Cardiac muscle cell (in vitro differentiated cells and primary cell): ENCODE data around the gene TSKS. TPM values are rescaled to one million over a fixed set of nuclear protein-coding genes. Genes with fewer than 3 reads are reported as not detected.

Source experiments
- DNase-seq, 2 donors: peaks; one replicate each; pipeline versions ENCODE4 v3.0.0 to v3.0.0-alpha.2; 2010 to 2017; ENCODE audit warnings: low read depth in 1 of 2, low spot score in 1 of 2
- H3K27ac ChIP-seq: fragments of 200-600 bp; sonication (generic); 2 replicates; pipeline ENCODE4 v1.5.1; 2016
- H3K27me3 ChIP-seq: fragments of 200-600 bp; sonication (generic); 2 replicates; pipeline ENCODE4 v1.6.0; 2016; ENCODE audit warnings: control low read depth
- H3K36me3 ChIP-seq: fragments of 200-600 bp; sonication (generic); 2 replicates; pipeline ENCODE4 v1.5.1; 2016; ENCODE audit warnings: control low read depth
- H3K4me1 ChIP-seq: fragments of 200-600 bp; sonication (generic); 2 replicates; pipeline ENCODE4 v1.8.1; 2017; ENCODE audit warnings: low read depth, mild to moderate bottlenecking, mixed run types
- H3K4me3 ChIP-seq: fragments of 200-600 bp; sonication (generic); 2 replicates; pipeline ENCODE4 v1.5.1; 2016; ENCODE audit warnings: mild to moderate bottlenecking
- H3K9me3 ChIP-seq: fragments of 200-600 bp; sonication (generic); 2 replicates; pipeline ENCODE4 v1.5.1; 2017; ENCODE audit warnings: low read depth, mild to moderate bottlenecking, control low read depth
- CTCF ChIP-seq: IDR thresholded peaks from 2 replicates; pipeline ENCODE4 v1.5.1; 2012; ENCODE audit warnings: low read depth, mild to moderate bottlenecking, low read length
- polyA plus RNA-seq: library from polyadenylated mRNA; unstranded; fragments of >200 nt; fragmentation: Nextera tagmentation; extraction: Ambion mirVana; gene quantifications from 2 replicates; pipeline ENCODE4 v1.2.1, GENCODE V29; 2016
- total RNA-seq: library from RNA; depleted of rRNA; stranded (reverse); fragments of >200 nt; gene quantifications from 2 replicates; pipeline ENCODE4 v1.2.3, GENCODE V29; 2016

TSKS gene
- total and polyA plus RNA-seq, 2 experiments from 2014 or later: 0.09 TPM; not detected in 1

DNA sequence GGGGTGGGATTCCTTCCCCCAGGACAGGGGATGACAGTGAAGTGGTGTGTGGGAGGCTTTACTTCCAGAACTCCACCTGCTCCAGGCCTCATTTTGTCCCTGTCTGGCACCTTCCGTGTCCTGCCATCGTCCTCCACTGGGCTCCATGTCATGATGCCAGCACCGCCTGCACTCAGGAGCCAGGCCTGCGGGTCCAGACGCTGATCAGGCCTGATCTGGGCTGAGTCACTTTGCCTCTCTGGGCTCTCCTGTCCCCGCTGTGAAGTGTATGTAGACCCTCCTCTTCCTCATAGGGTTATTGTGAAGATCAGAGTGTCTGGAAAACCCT, 40.4 kb upstream of the TSKS start:
- Histone ChIP-seq H3K27ac (no peak overlapping the region), H3K27me3 (no peaks in the 10 kb centered on the region), H3K4me1 (no peaks in the 10 kb centered on the region), H3K36me3 (peaks cover 17% of the 10 kb centered on the region), H3K4me3 (no peak overlapping the region), H3K9me3 (no peaks in the 10 kb centered on the region)
- DNase-seq: no peak
- TF ChIP-seq CTCF: no peak

DNA sequence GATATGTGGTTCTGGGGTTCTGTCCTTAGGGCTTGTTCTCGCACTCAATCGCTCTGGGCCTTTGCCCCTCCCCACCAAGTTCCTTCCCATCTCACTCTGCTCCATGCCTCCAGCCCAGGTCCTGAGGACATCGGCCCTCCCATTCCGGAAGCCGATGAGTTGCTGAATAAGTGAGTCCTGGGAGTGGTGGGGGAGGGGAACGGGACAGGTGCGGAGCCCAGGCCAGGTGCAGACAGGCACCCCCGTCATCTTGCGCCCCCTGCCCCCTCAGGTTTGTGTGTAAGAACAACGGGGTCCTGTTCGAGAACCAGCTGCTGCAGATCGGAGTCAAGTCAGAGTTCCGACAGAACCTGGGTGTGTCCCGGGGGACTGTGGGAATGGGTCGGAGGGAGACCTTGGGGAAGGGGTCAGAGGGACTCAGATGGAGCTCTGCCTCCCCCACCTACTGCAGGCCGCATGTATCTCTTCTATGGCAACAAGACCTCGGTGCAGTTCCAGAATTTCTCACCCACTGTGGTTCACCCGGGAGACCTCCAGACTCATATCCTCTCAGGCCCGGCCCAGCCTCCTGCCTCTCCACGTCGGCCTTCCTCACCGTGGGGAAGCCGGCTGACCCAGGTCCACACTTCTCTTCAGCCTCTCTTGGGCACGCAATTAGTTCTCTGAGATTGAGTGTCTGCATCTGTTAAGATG, 39.9 kb upstream of the TSKS start:
- Histone ChIP-seq H3K27ac (no peak overlapping the region), H3K4me1 (no peaks in the 10 kb centered on the region), H3K27me3 (no peaks in the 10 kb centered on the region), H3K9me3 (no peaks in the 10 kb centered on the region), H3K36me3 (peaks cover 17% of the 10 kb centered on the region), H3K4me3 (no peak overlapping the region)
- no peak for DNase-seq
- TF ChIP-seq CTCF: no peak

DNA sequence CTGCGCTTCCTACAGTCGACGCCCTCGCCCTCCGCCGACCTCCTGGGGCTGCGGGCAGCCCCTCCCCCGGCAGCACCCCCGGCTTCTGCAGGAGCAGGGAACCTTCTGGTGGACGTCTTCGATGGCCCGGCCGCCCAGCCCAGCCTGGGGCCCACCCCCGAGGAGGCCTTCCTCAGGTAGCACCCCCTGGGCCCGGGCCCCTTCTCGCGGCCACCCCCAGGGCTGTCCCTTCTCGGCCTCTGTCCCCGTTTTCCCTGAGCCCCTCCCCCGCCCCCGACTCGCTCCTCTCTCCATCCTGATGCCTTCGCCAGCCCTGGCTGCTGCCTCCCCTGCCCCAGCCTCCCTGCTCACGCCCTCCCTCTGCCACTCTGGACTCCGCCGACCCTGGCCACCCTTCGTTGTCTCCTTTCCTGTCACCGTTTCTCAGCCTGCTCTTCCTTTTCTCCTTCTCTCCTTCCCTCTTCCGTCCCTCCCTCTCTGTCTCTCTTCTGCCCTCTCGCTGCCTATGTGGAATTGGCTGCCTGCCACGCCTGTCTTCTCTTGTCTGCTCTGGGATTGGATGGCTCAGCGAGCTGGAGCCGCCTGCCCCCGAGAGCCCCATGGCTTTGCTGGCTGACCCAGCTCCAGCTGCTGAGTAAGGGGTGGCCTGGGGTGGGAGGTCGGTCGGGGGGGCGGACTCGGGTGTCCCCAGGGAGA, 39.0 kb upstream of the TSKS start:
- Histone ChIP-seq H3K27me3 (no peaks in the 10 kb centered on the region), H3K4me1 (no peaks in the 10 kb centered on the region), H3K4me3 (peak overlapping the region; percentile 24), H3K36me3 (peaks cover 23% of the 10 kb centered on the region), H3K27ac (peak overlapping the region; percentile 7), H3K9me3 (no peaks in the 10 kb centered on the region)
- TF ChIP-seq CTCF: peak; percentile 37
- DNase-seq: peak; percentile 92 to 93

- H3K4me1 ChIP-seq: no peaks in the 10 kb centered on the region
- no peak for TF ChIP-seq CTCF
- H3K36me3 ChIP-seq: peaks cover 25% of the 10 kb centered on the region
- no peak for DNase-seq
- H3K27me3 ChIP-seq: no peaks in the 10 kb centered on the region
- peak overlapping the region; percentile 24 for H3K4me3 ChIP-seq
- no peaks in the 10 kb centered on the region for H3K9me3 ChIP-seq
- peak overlapping the region; percentile 7 for H3K27ac ChIP-seq
Measured at GRCh38 chr19:49801401-49801888, 38.3 kb upstream of the TSKS start.

DNA sequence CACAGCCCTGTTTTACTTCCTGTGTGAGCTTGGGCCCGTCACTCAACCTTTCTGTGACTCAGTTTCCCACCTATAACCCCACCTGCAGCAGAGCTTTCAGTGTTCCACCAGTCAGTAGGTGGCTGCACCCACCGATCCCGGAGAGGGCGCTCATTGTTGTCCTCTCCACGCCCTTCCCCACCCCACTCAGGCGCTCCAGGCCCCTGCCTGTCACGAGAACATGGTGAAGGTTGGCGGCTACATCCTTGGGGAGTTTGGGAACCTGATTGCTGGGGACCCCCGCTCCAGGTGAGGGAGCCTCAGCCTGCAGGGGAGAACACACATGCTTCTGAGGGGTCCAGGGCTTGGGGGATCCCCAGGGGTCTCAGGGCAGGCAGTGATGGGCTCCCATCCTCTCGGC, 37.7 kb upstream of the TSKS start:
- Histone ChIP-seq H3K9me3 (no peaks in the 10 kb centered on the region), H3K4me1 (no peaks in the 10 kb centered on the region), H3K27ac (no peak overlapping the region), H3K36me3 (peaks cover 26% of the 10 kb centered on the region), H3K4me3 (no peak overlapping the region), H3K27me3 (no peaks in the 10 kb centered on the region)
- no peak for DNase-seq
- no peak for TF ChIP-seq CTCF
